CD14-positive monocyte (primary cell): ENCODE results near the gene CHKB. TPM values are rescaled to one million over a fixed set of nuclear protein-coding genes. Genes with fewer than 3 reads are reported as not detected.
A peak's percentile ranks its signal among the peaks of the same experiment; 100 is the strongest.

Experiments used
- DNase-seq, 3 donors: peaks; one replicate each; pipeline ENCODE4 v3.0.0-alpha.2; 2011 to 2022
- H2AFZ ChIP-seq: 2 replicates; pipeline ENCODE4 v1.6.0; 2012; ENCODE audit warnings: mild to moderate bottlenecking, low read depth, low read length, inconsistent platforms; ENCODE audit not compliant: insufficient read depth, poor library complexity, severe bottlenecking
- H3K27ac ChIP-seq, 2 donors: 1 replicate in 1 of 2; 2 replicates in 1 of 2; pipeline ENCODE4 v1.5.1; 2012 to 2013; ENCODE audit warnings: low read length in 2 of 2, control low read depth in 1 of 2, inconsistent platforms in 1 of 2, low read depth in 1 of 2, mild to moderate bottlenecking in 1 of 2
- H3K27me3 ChIP-seq, 2 donors: one replicate each; pipeline versions ENCODE4 v1.6.0 to v1.6.1; 2011 to 2013; ENCODE audit warnings: low read length in 2 of 2; ENCODE audit not compliant: control insufficient read depth in 2 of 2, insufficient read depth in 2 of 2
- H3K36me3 ChIP-seq, 2 donors: replicated peaks in 1 of 2; 1 replicate in 1 of 2; 2 replicates in 1 of 2; pipeline versions ENCODE4 v1.5.1 to v1.6.1; 2012 to 2013; ENCODE audit warnings: low read length in 2 of 2, control low read depth in 1 of 2, inconsistent platforms in 1 of 2, mild to moderate bottlenecking in 1 of 2; ENCODE audit not compliant: insufficient read depth in 2 of 2, control insufficient read depth in 1 of 2
- H3K4me1 ChIP-seq, 2 donors: 1 replicate in 1 of 2; 2 replicates in 1 of 2; pipeline versions ENCODE4 v1.5.1 to v1.6.1; 2012 to 2013; ENCODE audit warnings: low read length in 2 of 2, control low read depth in 1 of 2, inconsistent platforms in 1 of 2, mild to moderate bottlenecking in 1 of 2, moderate library complexity in 1 of 2; ENCODE audit not compliant: insufficient read depth in 2 of 2, control insufficient read depth in 1 of 2
- H3K4me2 ChIP-seq: replicated peaks from 2 replicates; pipeline ENCODE3; 2012; ENCODE audit warnings: low read length, moderate library complexity, mild to moderate bottlenecking; ENCODE audit not compliant: poor library complexity, severe bottlenecking; ENCODE audit errors: extremely low read depth
- H3K4me3 ChIP-seq, 3 experiments: fragments of 200-600 bp in 1 of 3; sonication (generic) in 1 of 3; replicated peaks in 1 of 3; 1 replicate in 2 of 3; 2 replicates in 1 of 3; pipeline ENCODE4 v1.5.1; 2011 to 2013; ENCODE audit warnings: low read length in 3 of 3, mild to moderate bottlenecking in 3 of 3, control low read depth in 2 of 3, low read depth in 2 of 3, inconsistent platforms in 1 of 3, moderate library complexity in 1 of 3
- H3K79me2 ChIP-seq: 2 replicates; pipeline ENCODE4 v1.6.0; 2012; ENCODE audit warnings: mild to moderate bottlenecking, control low read depth, inconsistent platforms, low read length, moderate library complexity; ENCODE audit not compliant: insufficient read depth
- H3K9ac ChIP-seq: 2 replicates; pipeline ENCODE4 v1.6.0; 2017; ENCODE audit warnings: low read length, mild to moderate bottlenecking; ENCODE audit not compliant: insufficient read depth, poor library complexity, severe bottlenecking
- H3K9me3 ChIP-seq, 2 donors: replicated peaks in 1 of 2; 1 replicate in 1 of 2; 2 replicates in 1 of 2; pipeline versions ENCODE4 v1.5.1 to v1.6.1; 2012 to 2013; ENCODE audit warnings: low read length in 2 of 2, control low read depth in 1 of 2; ENCODE audit not compliant: control insufficient read depth in 1 of 2, insufficient read depth in 1 of 2
- H4K20me1 ChIP-seq: 2 replicates; pipeline ENCODE4 v1.6.0; 2012; ENCODE audit warnings: mild to moderate bottlenecking, low read length, control low read depth, moderate library complexity; ENCODE audit not compliant: insufficient read depth
- H3K27ac Mint-ChIP-seq, 7 donors: one replicate each; pipeline ENCODE4 v1.8.0; 2020; ENCODE audit warnings: mild to moderate bottlenecking in 7 of 7, mixed read lengths in 7 of 7, moderate library complexity in 6 of 7, inconsistent platforms in 2 of 7
- H3K27me3 Mint-ChIP-seq, 3 donors: one replicate each; pipeline ENCODE4 v1.8.0; 2021 to 2022; ENCODE audit warnings: low read depth in 3 of 3, mild to moderate bottlenecking in 3 of 3, mixed read lengths in 3 of 3, moderate library complexity in 3 of 3, inconsistent platforms in 1 of 3
- H3K36me3 Mint-ChIP-seq, 2 donors: one replicate each; pipeline ENCODE4 v1.8.0; 2020; ENCODE audit warnings: mixed read lengths in 2 of 2, inconsistent platforms in 1 of 2, mild to moderate bottlenecking in 1 of 2
- H3K4me1 Mint-ChIP-seq: one replicate; pipeline ENCODE4 v1.8.0; 2020; ENCODE audit warnings: mild to moderate bottlenecking, mixed read lengths
- H3K4me3 Mint-ChIP-seq, 2 donors: one replicate each; pipeline ENCODE4 v1.8.0; 2020; ENCODE audit warnings: mild to moderate bottlenecking in 2 of 2, mixed read lengths in 2 of 2, moderate library complexity in 1 of 2
- H3K9me3 Mint-ChIP-seq, 7 donors: one replicate each; pipeline ENCODE4 v1.8.0; 2020 to 2022; ENCODE audit warnings: mixed read lengths in 7 of 7, mild to moderate bottlenecking in 6 of 7, moderate library complexity in 6 of 7, inconsistent platforms in 2 of 7
- WGBS: methylation state at CpG from one replicate; pipeline ENCODE4 v1.1.5; 2013; ENCODE audit warnings: missing lambda C conversion rate; ENCODE audit not compliant: insufficient coverage; 5-methylcytosine and 5-hydroxymethylcytosine counted together
- intact Hi-C, 2 donors: fragments of 100-400 bp; cut with micrococcal nuclease; formaldehyde crosslinking; loops; one replicate each; pipeline versions ENCODE4 v1.15.0 to v1.15.1; 2023
- polyA plus RNA-seq, 3 donors: library from polyadenylated mRNA; depleted of rRNA in 1 of 3; unstranded in 2 of 3; stranded (reverse) in 1 of 3; fragments of 300-500 nt in 2 of 3; fragments of >200 nt in 1 of 3; fragmentation: Illumina TruSeq in 2 of 3; gene quantifications; 1 replicate in 2 of 3; 2 replicates in 1 of 3; pipeline ENCODE4 v1.2.3, GENCODE V29; 2012 to 2021
- TF ChIP-seq, protein P1 (sequence below): fragments of 200-600 bp; IDR thresholded peaks from one replicate; pipeline ENCODE4 v1.8.0; 2022; ENCODE audit warnings: antibody characterized with exemption, mild to moderate bottlenecking

The CHKB gene
- polyA plus RNA-seq, 3 donors = 29.1 to 286 (median 31.3) TPM

DNA sequence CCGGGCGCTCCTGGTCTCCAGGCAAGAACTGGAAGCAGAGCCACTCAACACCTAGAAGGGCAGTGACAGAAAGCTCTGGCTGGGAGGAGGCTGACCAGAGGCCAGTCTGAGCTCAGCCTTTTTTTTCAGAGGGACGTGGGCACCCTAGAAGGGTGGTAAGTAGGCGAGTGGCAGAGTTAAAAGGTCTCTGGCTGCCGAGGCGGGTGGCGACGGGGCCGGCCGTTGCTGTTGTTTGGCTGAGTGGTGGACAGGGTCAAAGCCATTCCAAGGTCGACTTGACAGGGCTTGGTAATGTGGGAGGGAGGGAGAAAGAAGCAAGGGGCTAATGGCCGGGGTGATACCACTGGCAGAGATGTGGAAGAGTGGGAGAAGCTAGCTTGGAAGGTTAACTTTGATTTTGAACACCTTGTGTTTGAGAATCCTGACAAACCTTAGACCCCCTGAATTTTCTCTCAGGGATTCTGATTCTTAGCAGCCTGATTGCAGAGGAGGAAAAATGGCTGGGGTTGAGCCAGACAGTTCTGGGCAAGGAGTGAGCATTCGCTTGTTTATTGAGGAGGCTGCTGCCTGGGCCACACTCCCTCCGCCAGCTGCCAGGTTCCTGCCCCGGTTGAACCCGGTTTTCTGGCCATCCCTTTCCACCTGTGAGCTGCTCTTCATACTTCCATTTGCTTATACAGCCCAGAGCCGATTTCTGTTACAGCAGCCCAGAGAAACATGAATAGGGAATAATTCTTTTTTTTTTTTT lies 19.1 kb downstream of the CHKB start:
- TF ChIP-seq, protein P1, sequence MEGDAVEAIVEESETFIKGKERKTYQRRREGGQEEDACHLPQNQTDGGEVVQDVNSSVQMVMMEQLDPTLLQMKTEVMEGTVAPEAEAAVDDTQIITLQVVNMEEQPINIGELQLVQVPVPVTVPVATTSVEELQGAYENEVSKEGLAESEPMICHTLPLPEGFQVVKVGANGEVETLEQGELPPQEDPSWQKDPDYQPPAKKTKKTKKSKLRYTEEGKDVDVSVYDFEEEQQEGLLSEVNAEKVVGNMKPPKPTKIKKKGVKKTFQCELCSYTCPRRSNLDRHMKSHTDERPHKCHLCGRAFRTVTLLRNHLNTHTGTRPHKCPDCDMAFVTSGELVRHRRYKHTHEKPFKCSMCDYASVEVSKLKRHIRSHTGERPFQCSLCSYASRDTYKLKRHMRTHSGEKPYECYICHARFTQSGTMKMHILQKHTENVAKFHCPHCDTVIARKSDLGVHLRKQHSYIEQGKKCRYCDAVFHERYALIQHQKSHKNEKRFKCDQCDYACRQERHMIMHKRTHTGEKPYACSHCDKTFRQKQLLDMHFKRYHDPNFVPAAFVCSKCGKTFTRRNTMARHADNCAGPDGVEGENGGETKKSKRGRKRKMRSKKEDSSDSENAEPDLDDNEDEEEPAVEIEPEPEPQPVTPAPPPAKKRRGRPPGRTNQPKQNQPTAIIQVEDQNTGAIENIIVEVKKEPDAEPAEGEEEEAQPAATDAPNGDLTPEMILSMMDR = no peak
- H3K79me2 ChIP-seq = peaks cover 6% of the 10 kb centered on the region
- H3K9me3 ChIP-seq = no peaks in the 10 kb centered on the region
- H3K4me1 Mint-ChIP-seq = peaks cover 17% of the 10 kb centered on the region
- 27% methylated on average over 9 of the region's 17 CpGs for WGBS
- H3K36me3 Mint-ChIP-seq = peaks cover under 1 to 10% of the 10 kb centered on the region in 2 donors
- H3K27me3 Mint-ChIP-seq = peaks cover 15 to 22% (median 18%) of the 10 kb centered on the region in 3 donors
- H4K20me1 ChIP-seq = no peaks in the 10 kb centered on the region
- intact Hi-C loops = loop anchor here (2.0 to 5.0 kb wide), 6 partner anchors 19 to 59 kb away; partner anchors contain the start of genes CHKB (in 1 of the 2), KLHDC7B (in 1 of the 2), LMF2 (in 1 of the 2) and NCAPH2 (in 1 of the 2)
- H3K27ac ChIP-seq = peak overlapping the region in 1 of 2 donors; percentile 45
- H2AFZ ChIP-seq = peak overlapping the region; percentile 82
- peak overlapping the region; percentile 3 to 95 (median 72) for H3K27ac Mint-ChIP-seq
- peak overlapping the region; percentile 98 for H3K4me2 ChIP-seq
- peaks cover 2 to 8% of the 10 kb centered on the region in 2 donors for H3K36me3 ChIP-seq
- DNase-seq = no peak
- H3K27me3 ChIP-seq = peaks cover 0 to 8% of the 10 kb centered on the region in 2 donors
- peak overlapping the region; percentile 88 to 96 for H3K4me3 Mint-ChIP-seq
- peak overlapping the region; percentile 32 for H3K9ac ChIP-seq
- peaks cover 8 to 13% of the 10 kb centered on the region in 2 donors for H3K4me1 ChIP-seq
- H3K9me3 Mint-ChIP-seq = peaks cover 0 to 2% (median 0%) of the 10 kb centered on the region in 7 donors
- H3K4me3 ChIP-seq = peak overlapping the region; percentile 53 to 94 (median 66)

DNA sequence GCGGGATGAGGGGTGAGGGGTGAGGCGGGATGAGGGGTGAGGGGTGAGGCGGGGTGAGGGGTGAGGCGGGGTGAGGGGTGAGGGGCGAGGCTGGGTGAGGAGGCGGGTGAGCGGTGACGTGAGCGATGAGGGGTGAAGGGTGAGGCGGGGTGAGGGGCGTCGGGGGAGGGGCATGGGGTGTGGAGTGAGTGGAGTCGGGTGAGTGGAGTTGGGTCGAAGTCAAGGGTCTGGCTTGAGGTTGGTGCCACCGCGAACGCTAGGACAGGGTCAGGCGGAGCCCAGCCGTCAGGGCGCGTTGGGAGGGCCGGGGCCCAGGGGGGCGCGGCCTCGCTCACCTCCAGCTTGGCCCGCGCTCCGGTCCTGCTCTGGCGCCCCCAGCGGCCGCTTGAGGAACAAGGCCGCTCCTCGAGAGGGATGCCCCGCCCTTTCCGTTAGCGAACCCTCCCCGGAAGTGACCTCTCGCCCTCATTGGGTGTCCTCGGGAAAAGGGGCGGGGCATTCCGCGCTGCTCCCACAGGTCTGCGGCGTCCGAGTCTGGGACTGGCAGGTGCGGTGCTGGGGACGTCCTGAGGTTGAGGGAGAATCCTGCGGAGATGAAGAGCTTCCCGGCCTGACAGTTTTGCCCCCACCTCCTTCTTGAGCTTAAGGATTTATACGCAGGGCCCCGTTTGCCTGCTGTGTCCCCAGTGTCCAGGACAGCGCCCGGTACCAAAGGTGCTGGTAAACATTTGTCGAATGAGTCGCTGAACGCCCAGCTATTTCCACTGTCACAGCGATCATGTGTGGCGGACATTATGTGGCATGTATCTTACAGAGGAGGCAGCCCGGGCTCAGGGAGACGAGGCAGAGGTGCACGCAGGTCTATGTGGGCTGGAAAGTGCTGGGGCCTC lies 19.9 kb downstream of the CHKB start, which contains the start of gene SYCE3:
SYCE3 (minus strand) TSS at position 397 of the 890 bp plus-strand sequence. CDS start 6,514 bp downstream, outside the sequence.
- intact Hi-C loops = loop anchor here (2.0 to 5.0 kb wide), 6 partner anchors 18 to 60 kb away; partner anchors contain the start of genes CHKB (in 1 of the 2), KLHDC7B (in 1 of the 2), LMF2 (in 1 of the 2) and NCAPH2 (in 1 of the 2)
- peak within 1 kb of the TSS in 1 of 2 donors; percentile 45 for H3K27ac ChIP-seq

More for the DNA sequence above, 19.9 kb downstream of the CHKB start, which contains the start of gene SYCE3:
- Mint-ChIP-seq H3K36me3 (peaks cover 0 to 2% of the 10 kb centered on the region in 2 donors), H3K27me3 (peaks cover 17 to 22% (median 17%) of the 10 kb centered on the region in 3 donors), H3K9me3 (peaks cover 0 to 2% (median 0%) of the 10 kb centered on the region in 7 donors), H3K4me3 (peak within 1 kb of the TSS; percentile 88 to 96), H3K27ac (peak within 1 kb of the TSS; percentile 57 to 95 (median 73)), H3K4me1 (peaks cover 17% of the 10 kb centered on the region)
- WGBS = under 1% methylated on average over 47 of the region's 61 CpGs
- Histone ChIP-seq H3K4me1 (peaks cover 8 to 13% of the 10 kb centered on the region in 2 donors), H3K27me3 (peaks cover 0 to 8% of the 10 kb centered on the region in 2 donors), H3K79me2 (peaks cover 6% of the 10 kb centered on the region), H3K9ac (peak within 1 kb of the TSS; percentile 32), H3K4me2 (peak within 1 kb of the TSS; percentile 98), H3K4me3 (peak within 1 kb of the TSS; percentile 53 to 94 (median 66)), H4K20me1 (no peaks in the 10 kb centered on the region), H2AFZ (peak within 1 kb of the TSS; percentile 82), H3K9me3 (no peaks in the 10 kb centered on the region), H3K36me3 (peaks cover 0 to 4% of the 10 kb centered on the region in 2 donors)
- TF ChIP-seq, protein P1 = peak; percentile 87
- DNase-seq = peak; percentile 94 to 96 (median 95)
